Right lobe of liver (tissue), 6 donors: ENCODE measurements around the gene MTUS2. TPM values are rescaled to one million over a fixed set of nuclear protein-coding genes. Genes with fewer than 3 reads are reported as not detected.

Source experiments
- ATAC-seq, 4 donors: fragments of 200-7000 bp; cut with Tn5 transposase; one replicate each; pipeline ENCODE4 v1.9.1; 2020; ENCODE audit warnings: mild to moderate bottlenecking in 4 of 4, moderate library complexity in 4 of 4
- DNase-seq, 3 donors: peaks; one replicate each; pipeline ENCODE4 v3.0.0-alpha.2; 2020
- H3K27ac ChIP-seq, 3 donors: fragments of 200-600 bp; one replicate each; pipeline ENCODE4 v1.8.0; 2022
- H3K27me3 ChIP-seq, 2 donors: fragments of 200-600 bp; one replicate each; pipeline ENCODE4 v1.8.0; 2022
- H3K36me3 ChIP-seq, 4 donors: fragments of 200-600 bp; sonication (generic) in 1 of 4; one replicate each; pipeline versions ENCODE4 v1.5.1 to v1.8.0; 2017 to 2022; ENCODE audit warnings: control low read depth in 1 of 4
- H3K4me1 ChIP-seq, 4 donors: fragments of 200-600 bp; sonication (generic) in 1 of 4; one replicate each; pipeline versions ENCODE4 v1.5.1 to v1.8.0; 2017 to 2022; ENCODE audit warnings: control low read depth in 1 of 4
- H3K4me3 ChIP-seq, 3 donors: fragments of 200-600 bp; one replicate each; pipeline ENCODE4 v1.8.0; 2022
- H3K9me3 ChIP-seq, 4 donors: fragments of 200-600 bp; sonication (generic) in 1 of 4; one replicate each; pipeline versions ENCODE4 v1.5.1 to v1.8.0; 2017 to 2022; ENCODE audit warnings: control low read depth in 1 of 4
- POLR2A ChIP-seq: fragments of 450-650 bp; IDR thresholded peaks from one replicate; pipeline ENCODE4 v1.6.1; 2017; ENCODE audit warnings: antibody characterized with exemption, mild to moderate bottlenecking
- WGBS: methylation state at CpG from one replicate; pipeline ENCODE4 v1.1.6; 2018; ENCODE audit warnings: low coverage, low lambda C conversion rate; ENCODE audit not compliant: insufficient coverage; ENCODE audit errors: missing lambda C conversion rate; 5-methylcytosine and 5-hydroxymethylcytosine counted together
- intact Hi-C, 2 donors: fragments of 100-400 bp; cut with DNase I; formaldehyde crosslinking; loops; one replicate each; pipeline versions ENCODE4 v1.11.2 to v1.14.1; 2022
- total RNA-seq, 6 experiments: library from RNA; depleted of rRNA in 2 of 6; stranded (reverse); fragments of >200 nt in 2 of 6; fragmentation: NEBNext Ultra II Directional in 3 of 6; extraction: Animal tissue kit (Norgen Biotek cat#: 25700) in 3 of 6; gene quantifications; one replicate each; pipeline versions ENCODE4 v1.1.0 to v1.2.4, GENCODE V29; 2016 to 2023
- TF ChIP-seq, protein P1 (sequence below), 4 donors: fragments of 200-600 bp in 3 of 4; fragments of 450-650 bp in 1 of 4; IDR thresholded peaks; one replicate each; pipeline versions ENCODE4 v1.5.1 to v1.8.0; 2016 to 2022; ENCODE audit warnings: antibody characterized with exemption in 4 of 4, mild to moderate bottlenecking in 2 of 4
- donor health status: DM: no; HTN: yes; CAD: no.
- donor health status: DM: no; HTN: no; CAD: no.
- donor health status: DM: no; HTN: no; CAD: no.
- donor health status: DM: no; HTN: yes; CAD: no.
- donor health status: DM: no; HTN: yes; CAD: no.

The MTUS2 gene
- total RNA-seq, 6 experiments from 2014 or later: 0.15 to 2.2 (median 0.98) TPM

DNA sequence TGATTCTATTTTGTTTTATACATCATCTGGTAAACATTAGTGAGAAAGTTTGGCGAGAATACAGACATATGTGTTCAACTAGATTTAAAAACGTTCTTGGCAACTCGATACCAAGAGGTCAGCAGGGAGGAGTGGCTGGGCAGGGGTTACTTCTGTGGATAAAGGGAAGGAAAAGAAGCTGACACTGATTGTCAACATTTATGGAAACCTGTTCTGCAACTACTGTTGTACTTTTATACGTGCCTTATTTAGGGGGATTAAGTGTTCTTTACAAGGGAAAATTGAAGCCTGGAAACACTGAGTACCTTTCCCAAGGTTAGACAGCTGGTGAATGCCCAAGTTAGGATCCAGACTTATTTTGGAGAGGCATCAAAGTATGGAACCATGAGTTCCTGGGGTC lies 65.0 kb downstream of the MTUS2 start:
- Histone ChIP-seq H3K4me3 (no peak overlapping the region), H3K27me3 (no peaks in the 10 kb centered on the region), H3K36me3 (no peaks in the 10 kb centered on the region), H3K9me3 (no peaks in the 10 kb centered on the region), H3K4me1 (no peaks in the 10 kb centered on the region), H3K27ac (no peak overlapping the region)
- WGBS: 60% methylated on average over 4 of the region's 4 CpGs
- no peak for ATAC-seq
- no peak for DNase-seq
- TF ChIP-seq, protein P1, sequence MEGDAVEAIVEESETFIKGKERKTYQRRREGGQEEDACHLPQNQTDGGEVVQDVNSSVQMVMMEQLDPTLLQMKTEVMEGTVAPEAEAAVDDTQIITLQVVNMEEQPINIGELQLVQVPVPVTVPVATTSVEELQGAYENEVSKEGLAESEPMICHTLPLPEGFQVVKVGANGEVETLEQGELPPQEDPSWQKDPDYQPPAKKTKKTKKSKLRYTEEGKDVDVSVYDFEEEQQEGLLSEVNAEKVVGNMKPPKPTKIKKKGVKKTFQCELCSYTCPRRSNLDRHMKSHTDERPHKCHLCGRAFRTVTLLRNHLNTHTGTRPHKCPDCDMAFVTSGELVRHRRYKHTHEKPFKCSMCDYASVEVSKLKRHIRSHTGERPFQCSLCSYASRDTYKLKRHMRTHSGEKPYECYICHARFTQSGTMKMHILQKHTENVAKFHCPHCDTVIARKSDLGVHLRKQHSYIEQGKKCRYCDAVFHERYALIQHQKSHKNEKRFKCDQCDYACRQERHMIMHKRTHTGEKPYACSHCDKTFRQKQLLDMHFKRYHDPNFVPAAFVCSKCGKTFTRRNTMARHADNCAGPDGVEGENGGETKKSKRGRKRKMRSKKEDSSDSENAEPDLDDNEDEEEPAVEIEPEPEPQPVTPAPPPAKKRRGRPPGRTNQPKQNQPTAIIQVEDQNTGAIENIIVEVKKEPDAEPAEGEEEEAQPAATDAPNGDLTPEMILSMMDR (IDR thresholded peaks at IDR 0.05): no peak
- no peak for TF ChIP-seq POLR2A
- intact Hi-C loops: no loop called here

DNA sequence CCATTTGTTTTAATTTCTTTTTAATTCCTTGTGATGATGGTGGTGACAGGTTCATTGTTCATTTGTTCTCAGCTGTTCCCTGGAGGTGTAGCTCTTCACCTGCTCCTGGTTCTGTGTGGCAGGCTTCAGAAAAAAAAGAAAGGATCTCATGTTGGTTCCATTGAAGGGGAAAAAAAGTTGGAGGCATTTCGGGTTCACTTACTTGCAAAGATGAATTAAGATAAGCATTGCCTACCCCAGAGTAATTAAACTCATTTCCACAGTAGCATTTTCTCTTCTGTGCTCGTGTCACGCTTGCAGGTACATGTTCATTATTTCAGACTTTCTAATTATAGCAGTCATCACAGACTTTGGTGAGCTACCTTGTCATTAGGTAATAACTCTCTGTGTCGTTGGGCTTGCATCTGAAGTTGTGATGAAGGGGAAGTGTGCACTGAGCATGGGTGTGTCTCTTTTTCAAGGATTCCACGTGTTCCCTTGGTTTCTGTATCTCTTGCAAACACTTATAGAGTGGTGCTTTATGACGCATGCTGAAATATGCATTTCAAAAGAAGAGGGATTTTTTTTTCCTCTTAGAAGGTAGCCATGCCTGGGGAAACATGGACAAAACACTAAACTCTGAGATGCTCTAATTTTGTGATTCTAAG lies 69.1 kb downstream of the MTUS2 start:
- no peak for DNase-seq
- TF ChIP-seq, protein P1 (IDR thresholded peaks at IDR 0.05): no peak
- TF ChIP-seq POLR2A: no peak

DNA sequence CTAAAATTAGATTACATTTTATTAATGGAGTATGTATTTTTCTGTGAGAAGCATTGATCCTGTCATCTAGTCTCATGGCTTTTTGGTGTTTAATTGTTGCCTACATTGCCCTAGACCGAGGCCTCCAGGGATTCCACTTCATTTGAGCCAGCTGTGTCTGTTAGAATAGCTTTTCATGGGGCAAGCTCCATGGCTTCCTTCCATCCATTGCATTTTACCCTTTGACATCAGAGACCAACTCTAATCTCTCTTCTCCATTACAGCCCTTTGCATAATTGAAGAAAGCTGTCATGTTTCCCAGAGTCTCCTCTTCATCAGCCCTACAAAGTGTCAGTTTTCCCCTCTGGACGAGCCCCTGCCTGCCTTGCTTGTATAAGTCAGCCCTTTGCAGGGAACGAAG lies 70.6 kb downstream of the MTUS2 start:
- H3K27ac ChIP-seq: no peak overlapping the region
- no peak for ATAC-seq
- H3K27me3 ChIP-seq: no peaks in the 10 kb centered on the region
- 53% methylated on average over 3 of the region's 3 CpGs for WGBS
- H3K4me1 ChIP-seq: no peaks in the 10 kb centered on the region
- TF ChIP-seq, protein P1 (IDR thresholded peaks at IDR 0.05): no peak
- no peak for TF ChIP-seq POLR2A
- intact Hi-C loops: no loop called here
- H3K9me3 ChIP-seq: no peaks in the 10 kb centered on the region
- H3K4me3 ChIP-seq: no peak overlapping the region
- no peak for DNase-seq
- no peaks in the 10 kb centered on the region for H3K36me3 ChIP-seq

More for the DNA sequence above, 69.1 kb downstream of the MTUS2 start:
- no peak overlapping the region for H3K27ac ChIP-seq
- intact Hi-C loops: no loop called here
- no peaks in the 10 kb centered on the region for H3K4me1 ChIP-seq
- no peaks in the 10 kb centered on the region for H3K9me3 ChIP-seq
- WGBS: 58% methylated on average over 5 of the region's 6 CpGs
- H3K36me3 ChIP-seq: no peaks in the 10 kb centered on the region
- ATAC-seq: no peak
- no peak overlapping the region for H3K4me3 ChIP-seq
- no peaks in the 10 kb centered on the region for H3K27me3 ChIP-seq

DNA sequence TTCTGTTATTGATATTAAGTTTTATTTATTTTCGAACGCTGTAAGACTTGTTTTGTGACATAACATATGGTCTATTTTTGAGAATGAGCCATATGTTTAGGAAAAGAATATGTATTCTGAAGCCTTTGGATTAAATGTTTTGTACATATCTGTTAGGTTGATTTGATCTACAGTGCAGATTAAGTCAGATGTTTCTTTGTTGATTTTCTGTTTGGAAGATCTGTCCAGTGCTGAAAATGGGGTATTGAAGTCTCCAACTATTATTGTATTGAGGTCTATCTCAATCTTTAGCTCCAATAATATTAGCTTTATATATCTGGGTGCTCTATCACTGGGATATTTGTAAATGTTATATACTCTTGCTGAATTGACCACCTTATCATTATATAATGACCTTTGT lies 97.9 kb downstream of the MTUS2 start:
- no peaks in the 10 kb centered on the region for H3K27me3 ChIP-seq
- no peak for DNase-seq
- no peaks in the 10 kb centered on the region for H3K36me3 ChIP-seq
- WGBS: 72% methylated on average over 2 of the region's 2 CpGs
- H3K27ac ChIP-seq: no peak overlapping the region
- ATAC-seq: no peak
- no peaks in the 10 kb centered on the region for H3K9me3 ChIP-seq
- TF ChIP-seq, protein P1 (IDR thresholded peaks at IDR 0.05): no peak
- no peak for TF ChIP-seq POLR2A
- intact Hi-C loops: no loop called here
- H3K4me1 ChIP-seq: no peaks in the 10 kb centered on the region
- no peak overlapping the region for H3K4me3 ChIP-seq
